SK-N-SH treated with all-trans-retinoic acid at 6 μM for 48 hours (cell line): Measurements from ENCODE around the gene ZNF503.

ENCODE experiments used
- PPARA ChIP-seq: fragments of 250-450 bp; sonication (Bioruptor Pico); IDR thresholded peaks from 2 replicates; pipeline ENCODE4 v1.5.0; 2020; ENCODE audit warnings: mild to moderate bottlenecking, borderline replicate concordance
- SNAI2 ChIP-seq: fragments of 250-450 bp; sonication (Bioruptor Pico); IDR thresholded peaks from 2 replicates; pipeline ENCODE4 v1.5.0; 2020; ENCODE audit warnings: mild to moderate bottlenecking, moderate library complexity
- TOX ChIP-seq: fragments of 250-450 bp; sonication (Bioruptor Pico); IDR thresholded peaks from 2 replicates; pipeline ENCODE4 v1.8.0; 2021; ENCODE audit warnings: mild to moderate bottlenecking, moderate library complexity, borderline replicate concordance
- ZFP30 ChIP-seq: fragments of 450-650 bp; formaldehyde crosslinking; IDR thresholded peaks from 2 replicates; pipeline ENCODE4 v1.5.0; 2022; ENCODE audit warnings: mild to moderate bottlenecking, moderate library complexity
- ZNF565 ChIP-seq: fragments of 450-650 bp; formaldehyde crosslinking; conservative IDR thresholded peaks from 2 replicates; pipeline ENCODE4 v1.5.0; 2020; ENCODE audit warnings: low read depth, mild to moderate bottlenecking, moderate library complexity
- ZNF8 ChIP-seq: fragments of 450-650 bp; formaldehyde crosslinking; IDR thresholded peaks from 2 replicates; pipeline ENCODE4 v1.5.0; 2020; ENCODE audit warnings: mild to moderate bottlenecking, moderate library complexity
- TF ChIP-seq, protein P1 (sequence below): fragments of 250-450 bp; sonication (Bioruptor Pico); IDR thresholded peaks from 2 replicates; pipeline ENCODE4 v1.5.0; 2020; ENCODE audit warnings: mild to moderate bottlenecking, moderate library complexity
- TF ChIP-seq, protein P2 (sequence below): fragments of 250-450 bp; sonication (Bioruptor Pico); IDR thresholded peaks from 2 replicates; pipeline ENCODE4 v1.8.0; 2020; ENCODE audit warnings: mild to moderate bottlenecking, moderate library complexity, borderline replicate concordance
- TF ChIP-seq, protein P3 (sequence below): fragments of 250-450 bp; sonication (Bioruptor Pico); IDR thresholded peaks from 2 replicates; pipeline ENCODE4 v1.5.1; 2020; ENCODE audit warnings: low read depth, mild to moderate bottlenecking, moderate library complexity

DNA sequence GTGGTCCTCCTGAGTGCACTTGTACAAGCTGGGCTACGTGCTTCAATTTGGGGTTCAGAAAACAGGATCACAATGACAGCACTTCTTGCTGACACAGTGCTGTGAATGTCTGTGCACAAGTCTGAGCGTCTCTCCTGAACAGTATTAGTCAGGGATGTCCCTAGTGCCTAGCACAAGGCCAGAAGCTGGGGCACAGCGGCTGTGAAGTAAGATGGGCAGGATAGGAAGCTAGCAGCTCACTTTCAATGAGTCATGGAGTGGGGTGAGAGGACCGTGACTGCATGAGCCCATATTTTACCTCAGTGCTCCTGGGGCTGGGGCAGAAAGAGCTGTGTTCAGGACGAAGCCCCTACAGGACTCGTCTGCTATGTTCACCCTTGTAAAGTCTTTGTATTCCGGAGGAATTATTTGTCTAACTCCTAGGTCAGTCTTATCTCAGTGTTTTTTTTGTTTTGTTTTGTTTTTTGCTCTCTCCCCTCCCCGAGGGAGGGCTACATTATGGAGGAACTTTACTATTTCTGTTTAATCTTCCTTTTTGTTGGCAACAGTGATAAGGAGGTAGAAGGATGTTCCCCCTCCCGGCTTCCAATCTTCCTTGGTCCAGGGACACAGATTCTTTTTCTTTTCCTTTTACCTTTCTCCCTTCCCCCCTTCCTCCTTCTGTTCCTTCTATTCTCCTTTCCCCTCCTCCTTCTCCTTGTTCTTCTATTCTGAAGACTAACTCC, 27.0 kb upstream of the ZNF503 start:
- no peak for TF ChIP-seq SNAI2
- no peak for TF ChIP-seq TOX (CRISPR knock-in tag)
- TF ChIP-seq PPARA (CRISPR knock-in tag): no peak
- no peak for TF ChIP-seq ZFP30
- TF ChIP-seq, protein P1, sequence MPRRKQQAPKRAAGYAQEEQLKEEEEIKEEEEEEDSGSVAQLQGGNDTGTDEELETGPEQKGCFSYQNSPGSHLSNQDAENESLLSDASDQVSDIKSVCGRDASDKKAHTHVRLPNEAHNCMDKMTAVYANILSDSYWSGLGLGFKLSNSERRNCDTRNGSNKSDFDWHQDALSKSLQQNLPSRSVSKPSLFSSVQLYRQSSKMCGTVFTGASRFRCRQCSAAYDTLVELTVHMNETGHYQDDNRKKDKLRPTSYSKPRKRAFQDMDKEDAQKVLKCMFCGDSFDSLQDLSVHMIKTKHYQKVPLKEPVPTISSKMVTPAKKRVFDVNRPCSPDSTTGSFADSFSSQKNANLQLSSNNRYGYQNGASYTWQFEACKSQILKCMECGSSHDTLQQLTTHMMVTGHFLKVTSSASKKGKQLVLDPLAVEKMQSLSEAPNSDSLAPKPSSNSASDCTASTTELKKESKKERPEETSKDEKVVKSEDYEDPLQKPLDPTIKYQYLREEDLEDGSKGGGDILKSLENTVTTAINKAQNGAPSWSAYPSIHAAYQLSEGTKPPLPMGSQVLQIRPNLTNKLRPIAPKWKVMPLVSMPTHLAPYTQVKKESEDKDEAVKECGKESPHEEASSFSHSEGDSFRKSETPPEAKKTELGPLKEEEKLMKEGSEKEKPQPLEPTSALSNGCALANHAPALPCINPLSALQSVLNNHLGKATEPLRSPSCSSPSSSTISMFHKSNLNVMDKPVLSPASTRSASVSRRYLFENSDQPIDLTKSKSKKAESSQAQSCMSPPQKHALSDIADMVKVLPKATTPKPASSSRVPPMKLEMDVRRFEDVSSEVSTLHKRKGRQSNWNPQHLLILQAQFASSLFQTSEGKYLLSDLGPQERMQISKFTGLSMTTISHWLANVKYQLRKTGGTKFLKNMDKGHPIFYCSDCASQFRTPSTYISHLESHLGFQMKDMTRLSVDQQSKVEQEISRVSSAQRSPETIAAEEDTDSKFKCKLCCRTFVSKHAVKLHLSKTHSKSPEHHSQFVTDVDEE: no peak
- TF ChIP-seq, protein P2, sequence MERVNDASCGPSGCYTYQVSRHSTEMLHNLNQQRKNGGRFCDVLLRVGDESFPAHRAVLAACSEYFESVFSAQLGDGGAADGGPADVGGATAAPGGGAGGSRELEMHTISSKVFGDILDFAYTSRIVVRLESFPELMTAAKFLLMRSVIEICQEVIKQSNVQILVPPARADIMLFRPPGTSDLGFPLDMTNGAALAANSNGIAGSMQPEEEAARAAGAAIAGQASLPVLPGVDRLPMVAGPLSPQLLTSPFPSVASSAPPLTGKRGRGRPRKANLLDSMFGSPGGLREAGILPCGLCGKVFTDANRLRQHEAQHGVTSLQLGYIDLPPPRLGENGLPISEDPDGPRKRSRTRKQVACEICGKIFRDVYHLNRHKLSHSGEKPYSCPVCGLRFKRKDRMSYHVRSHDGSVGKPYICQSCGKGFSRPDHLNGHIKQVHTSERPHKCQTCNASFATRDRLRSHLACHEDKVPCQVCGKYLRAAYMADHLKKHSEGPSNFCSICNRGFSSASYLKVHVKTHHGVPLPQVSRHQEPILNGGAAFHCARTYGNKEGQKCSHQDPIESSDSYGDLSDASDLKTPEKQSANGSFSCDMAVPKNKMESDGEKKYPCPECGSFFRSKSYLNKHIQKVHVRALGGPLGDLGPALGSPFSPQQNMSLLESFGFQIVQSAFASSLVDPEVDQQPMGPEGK (CRISPR knock-in tag): no peak
- no peak for TF ChIP-seq ZNF8 (CRISPR knock-in tag)
- TF ChIP-seq, protein P3, sequence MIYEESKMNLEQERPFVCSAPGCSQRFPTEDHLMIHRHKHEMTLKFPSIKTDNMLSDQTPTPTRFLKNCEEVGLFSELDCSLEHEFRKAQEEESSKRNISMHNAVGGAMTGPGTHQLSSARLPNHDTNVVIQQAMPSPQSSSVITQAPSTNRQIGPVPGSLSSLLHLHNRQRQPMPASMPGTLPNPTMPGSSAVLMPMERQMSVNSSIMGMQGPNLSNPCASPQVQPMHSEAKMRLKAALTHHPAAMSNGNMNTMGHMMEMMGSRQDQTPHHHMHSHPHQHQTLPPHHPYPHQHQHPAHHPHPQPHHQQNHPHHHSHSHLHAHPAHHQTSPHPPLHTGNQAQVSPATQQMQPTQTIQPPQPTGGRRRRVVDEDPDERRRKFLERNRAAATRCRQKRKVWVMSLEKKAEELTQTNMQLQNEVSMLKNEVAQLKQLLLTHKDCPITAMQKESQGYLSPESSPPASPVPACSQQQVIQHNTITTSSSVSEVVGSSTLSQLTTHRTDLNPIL (CRISPR knock-in tag): no peak
- no peak for TF ChIP-seq ZNF565 (CRISPR knock-in tag)
